Esophagus squamous epithelium (tissue), 4 donors: Measurements from ENCODE around the gene TBC1D7.

ENCODE experiments used
- POLR2A ChIP-seq, 4 donors: fragments of 450-650 bp; IDR thresholded peaks; one replicate each; pipeline ENCODE4 v1.6.1; 2017; ENCODE audit warnings: antibody characterized with exemption in 4 of 4, mild to moderate bottlenecking in 4 of 4, moderate library complexity in 3 of 4
- TF ChIP-seq, protein P1 (sequence below), 6 experiments: fragments of 450-650 bp in 4 of 6; fragments of 200-600 bp in 2 of 6; sonication (generic) in 2 of 6; IDR thresholded peaks; one replicate each; pipeline ENCODE4 v1.5.1; 2016 to 2019; ENCODE audit warnings: antibody characterized with exemption in 6 of 6, mild to moderate bottlenecking in 4 of 6, moderate library complexity in 4 of 6

DNA sequence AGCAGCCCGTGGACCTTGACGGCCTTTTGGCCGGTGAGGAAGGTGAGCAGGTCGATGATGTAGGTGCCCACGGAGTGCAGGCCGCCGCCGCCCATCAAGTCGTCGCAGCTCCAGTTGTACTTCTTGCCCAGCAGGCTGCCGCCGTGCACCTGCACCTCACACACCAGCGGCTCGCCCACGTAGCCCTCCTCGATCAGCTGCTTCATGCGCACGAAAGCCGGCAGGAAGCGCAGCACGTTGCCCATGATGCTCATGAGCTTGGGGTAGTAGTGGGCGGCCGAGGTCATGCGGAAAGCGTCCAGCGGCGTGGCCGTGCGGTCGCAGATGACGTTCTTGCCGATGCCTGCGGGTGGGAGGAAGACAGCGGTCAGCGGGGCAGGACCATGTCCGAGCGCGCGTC is 37.0 kb upstream of the TBC1D7 start:
- TF ChIP-seq, protein P1, sequence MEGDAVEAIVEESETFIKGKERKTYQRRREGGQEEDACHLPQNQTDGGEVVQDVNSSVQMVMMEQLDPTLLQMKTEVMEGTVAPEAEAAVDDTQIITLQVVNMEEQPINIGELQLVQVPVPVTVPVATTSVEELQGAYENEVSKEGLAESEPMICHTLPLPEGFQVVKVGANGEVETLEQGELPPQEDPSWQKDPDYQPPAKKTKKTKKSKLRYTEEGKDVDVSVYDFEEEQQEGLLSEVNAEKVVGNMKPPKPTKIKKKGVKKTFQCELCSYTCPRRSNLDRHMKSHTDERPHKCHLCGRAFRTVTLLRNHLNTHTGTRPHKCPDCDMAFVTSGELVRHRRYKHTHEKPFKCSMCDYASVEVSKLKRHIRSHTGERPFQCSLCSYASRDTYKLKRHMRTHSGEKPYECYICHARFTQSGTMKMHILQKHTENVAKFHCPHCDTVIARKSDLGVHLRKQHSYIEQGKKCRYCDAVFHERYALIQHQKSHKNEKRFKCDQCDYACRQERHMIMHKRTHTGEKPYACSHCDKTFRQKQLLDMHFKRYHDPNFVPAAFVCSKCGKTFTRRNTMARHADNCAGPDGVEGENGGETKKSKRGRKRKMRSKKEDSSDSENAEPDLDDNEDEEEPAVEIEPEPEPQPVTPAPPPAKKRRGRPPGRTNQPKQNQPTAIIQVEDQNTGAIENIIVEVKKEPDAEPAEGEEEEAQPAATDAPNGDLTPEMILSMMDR (IDR thresholded peaks at IDR 0.05), result no peak
- no peak for TF ChIP-seq POLR2A (IDR thresholded peaks at IDR 0.05)
